RCC 7860 (cell line): Measurements from ENCODE around the gene PRPSAP2.
"Not testable (repeated sequence)": the region's sequence is repeated elsewhere in the genome, so short reads cannot be mapped to it uniquely, and the experiment has no call there.

Source experiments
- DNase-seq: peaks from one replicate; pipeline ENCODE4 v3.0.0-alpha.2; 2015; ENCODE audit warnings: low spot score
- FAIRE-seq: peaks from 2 replicates; lab custom pipeline; 2012; peaks lifted over from hg19 to GRCh38; lab: Jason Lieb, UNC

Gene PRPSAP2, protein sequence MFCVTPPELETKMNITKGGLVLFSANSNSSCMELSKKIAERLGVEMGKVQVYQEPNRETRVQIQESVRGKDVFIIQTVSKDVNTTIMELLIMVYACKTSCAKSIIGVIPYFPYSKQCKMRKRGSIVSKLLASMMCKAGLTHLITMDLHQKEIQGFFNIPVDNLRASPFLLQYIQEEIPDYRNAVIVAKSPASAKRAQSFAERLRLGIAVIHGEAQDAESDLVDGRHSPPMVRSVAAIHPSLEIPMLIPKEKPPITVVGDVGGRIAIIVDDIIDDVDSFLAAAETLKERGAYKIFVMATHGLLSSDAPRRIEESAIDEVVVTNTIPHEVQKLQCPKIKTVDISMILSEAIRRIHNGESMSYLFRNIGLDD

DNA sequence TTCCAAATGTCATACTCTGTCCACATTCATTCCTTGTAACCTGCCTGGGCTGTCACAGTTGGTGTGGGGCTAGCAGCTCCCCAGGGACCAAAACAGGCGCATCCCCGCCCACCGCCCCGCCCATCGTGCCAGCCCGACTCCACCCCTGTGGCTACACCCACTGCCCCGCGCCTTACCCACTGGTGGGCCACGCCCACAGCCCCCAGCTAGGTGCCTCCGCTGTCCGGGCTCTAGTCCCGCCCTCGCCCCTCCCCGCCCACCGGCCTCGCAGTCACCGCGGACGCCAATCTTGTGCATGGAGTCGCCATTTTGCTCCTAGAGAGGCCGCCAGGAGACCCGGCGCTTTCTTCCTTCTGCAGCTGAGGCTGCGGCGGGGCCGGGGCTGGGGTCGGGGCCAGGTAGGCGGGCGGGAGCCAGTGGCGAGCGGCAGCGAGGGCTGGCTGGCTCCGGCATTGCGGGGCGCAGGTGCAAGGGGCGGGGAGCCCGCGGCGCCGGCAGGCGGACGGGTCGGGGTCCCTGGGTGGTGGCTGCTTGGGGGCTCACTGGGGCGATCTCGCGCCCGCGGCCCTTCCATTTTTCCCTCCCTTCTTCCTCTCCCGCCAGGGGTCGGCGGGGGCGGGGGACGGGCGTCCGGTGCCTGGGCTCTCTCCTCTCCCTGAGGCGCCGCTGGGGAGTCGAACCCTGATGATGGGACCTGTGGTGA is at the start of gene PRPSAP2:
Gene PRPSAP2 (plus strand): TSS at position 268 of the 703 bp plus-strand sequence. CDS start 7,703 bp downstream, outside the sequence.
- FAIRE-seq = no peak

DNA sequence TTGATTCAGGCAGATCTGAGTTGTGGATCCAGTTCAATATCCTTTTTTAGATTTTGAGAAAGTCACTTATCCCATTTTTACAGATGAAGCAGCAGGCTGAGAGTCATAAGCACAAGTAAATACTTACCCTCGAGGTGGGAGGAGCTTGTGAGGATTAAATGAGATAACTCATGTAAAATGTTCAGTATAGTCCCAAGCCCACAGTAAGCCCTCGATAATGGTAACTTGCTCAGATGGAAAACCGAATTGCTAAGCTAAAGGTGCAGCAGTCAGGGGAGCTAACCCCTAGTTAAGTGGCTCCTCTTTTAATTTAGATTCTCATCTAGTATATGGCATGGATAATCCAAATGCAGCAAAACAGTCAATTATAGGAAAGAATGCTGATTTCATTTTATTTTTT is 42.0 kb upstream of the PRPSAP2 start:
- not testable (repeated sequence) for FAIRE-seq, DNase-seq

More for the DNA sequence above, at the start of gene PRPSAP2:
- DNase-seq = peak; percentile 73

DNA sequence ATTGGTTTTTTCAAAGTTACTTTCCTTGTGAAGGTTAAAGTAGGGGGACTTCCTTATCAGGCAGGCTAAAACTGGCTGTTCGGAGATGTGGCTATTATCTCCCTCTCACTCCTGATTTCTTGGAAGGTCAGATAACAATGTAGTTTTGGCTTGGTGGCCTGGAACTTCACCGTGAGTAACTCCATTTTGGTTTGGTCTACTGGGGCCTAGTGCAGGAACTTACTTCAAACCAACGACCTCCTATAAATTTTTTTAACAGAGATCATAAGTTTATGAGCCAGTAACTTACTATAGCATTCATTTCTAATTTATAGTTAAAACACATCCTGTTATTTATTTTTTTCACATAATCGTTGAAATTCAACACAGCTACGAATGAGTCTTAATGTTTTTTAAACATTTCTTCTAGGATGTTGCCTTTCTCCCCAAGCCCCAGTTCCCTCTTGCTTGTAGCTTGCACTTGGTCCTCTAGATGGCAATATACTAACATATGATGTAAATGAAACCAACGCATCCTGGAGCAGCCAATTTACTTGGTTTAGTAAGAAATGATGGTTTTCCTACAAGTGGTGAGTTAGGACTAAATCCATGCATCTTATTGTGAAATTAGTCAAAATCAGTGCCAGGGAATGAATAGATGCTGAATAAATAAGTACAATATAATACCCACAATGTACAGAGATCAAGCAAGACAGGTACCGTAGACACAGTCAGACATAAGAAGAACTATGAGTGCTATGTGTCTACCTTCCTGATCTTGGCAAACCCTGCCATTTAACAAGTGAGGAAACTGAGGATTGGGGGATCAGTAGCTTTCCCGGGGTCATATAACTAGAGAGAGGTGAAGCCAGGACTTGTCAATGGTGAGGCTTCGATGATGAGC is 41.2 kb upstream of the PRPSAP2 start:
- FAIRE-seq = peak; percentile 83

DNA sequence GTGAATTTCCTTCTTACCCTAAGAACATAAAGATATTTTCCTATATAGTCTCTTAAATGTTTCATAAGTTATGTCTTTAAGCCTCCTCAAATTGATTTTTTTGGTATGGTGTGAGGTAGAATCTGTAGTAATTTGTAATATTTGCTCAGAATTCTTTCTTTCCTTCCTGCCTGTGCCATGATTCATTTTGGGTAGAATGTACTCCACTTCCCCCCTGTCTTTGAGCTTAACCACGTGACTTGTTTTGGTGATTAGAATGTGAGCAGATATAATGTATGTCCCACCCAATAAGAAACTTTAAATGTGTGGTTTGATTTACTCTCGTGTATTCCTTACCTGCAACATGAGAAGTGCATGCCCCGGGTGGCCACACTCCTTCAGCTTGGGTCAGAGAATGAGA is 36.5 kb upstream of the PRPSAP2 start:
- FAIRE-seq, DNase-seq: not testable (repeated sequence)

More for the DNA sequence above, 41.2 kb upstream of the PRPSAP2 start:
- peak; percentile 42 for DNase-seq

DNA sequence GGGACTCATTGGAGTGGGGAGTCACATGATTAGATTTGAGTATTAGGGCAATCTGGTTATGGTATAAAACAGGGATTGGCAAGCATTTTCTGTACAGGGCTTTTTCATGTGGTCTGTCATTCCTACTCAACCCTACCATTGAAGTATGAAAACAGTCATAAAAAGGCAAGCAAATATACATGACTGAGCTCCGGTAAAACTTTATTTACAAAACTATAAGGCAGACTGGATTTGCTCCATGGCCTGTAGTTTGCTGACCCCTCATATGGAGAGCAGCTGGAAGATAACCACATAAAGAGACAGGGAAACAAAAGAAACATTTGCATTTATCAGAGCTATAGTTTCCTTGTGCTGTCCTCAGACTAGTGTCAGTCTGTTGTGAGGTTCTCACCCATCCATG is 30.3 kb upstream of the PRPSAP2 start:
- not testable (repeated sequence) for FAIRE-seq, DNase-seq

DNA sequence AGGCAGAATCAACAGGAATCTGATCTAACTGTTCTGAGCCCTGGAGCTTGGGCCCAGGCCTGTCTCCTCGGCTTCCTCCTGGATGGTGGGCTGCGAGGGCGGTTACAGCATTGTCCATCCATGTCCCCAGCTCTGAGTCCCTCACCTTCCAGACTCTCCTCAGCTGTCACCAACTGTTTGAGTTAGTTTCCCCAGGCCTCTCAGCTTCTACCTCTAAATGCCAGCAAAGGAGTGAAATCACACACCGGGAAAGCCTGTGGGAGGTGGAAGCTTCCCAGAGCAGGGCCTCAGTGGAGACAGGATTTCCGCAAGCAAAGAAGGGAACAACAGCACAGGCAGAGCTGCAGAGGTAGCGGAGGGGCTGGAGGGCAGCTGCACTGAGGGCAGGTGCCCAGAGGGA is 9.4 kb upstream of the PRPSAP2 start:
- DNase-seq = no peak
- FAIRE-seq = no peak

DNA sequence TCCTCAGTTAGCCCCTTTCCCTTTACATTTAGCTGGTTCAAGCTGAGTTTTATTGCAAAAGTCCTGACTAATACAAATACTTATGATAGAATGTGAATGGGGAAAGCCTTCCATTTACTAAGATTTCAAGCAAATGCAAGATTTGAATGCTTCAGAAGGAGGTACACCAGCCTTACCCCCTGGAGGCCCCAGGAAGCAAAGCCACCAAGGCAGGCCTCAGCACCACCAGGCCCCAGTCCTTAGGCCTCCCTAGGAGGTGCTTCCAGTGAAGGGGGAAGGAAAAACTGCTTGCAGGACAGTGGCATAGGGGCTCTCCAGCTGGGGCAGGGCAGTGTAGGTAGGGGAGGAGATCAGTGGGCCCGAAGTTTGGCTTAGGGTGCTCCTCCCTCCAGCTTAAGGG is 7.3 kb upstream of the PRPSAP2 start:
- no peak for DNase-seq
- FAIRE-seq = no peak

DNA sequence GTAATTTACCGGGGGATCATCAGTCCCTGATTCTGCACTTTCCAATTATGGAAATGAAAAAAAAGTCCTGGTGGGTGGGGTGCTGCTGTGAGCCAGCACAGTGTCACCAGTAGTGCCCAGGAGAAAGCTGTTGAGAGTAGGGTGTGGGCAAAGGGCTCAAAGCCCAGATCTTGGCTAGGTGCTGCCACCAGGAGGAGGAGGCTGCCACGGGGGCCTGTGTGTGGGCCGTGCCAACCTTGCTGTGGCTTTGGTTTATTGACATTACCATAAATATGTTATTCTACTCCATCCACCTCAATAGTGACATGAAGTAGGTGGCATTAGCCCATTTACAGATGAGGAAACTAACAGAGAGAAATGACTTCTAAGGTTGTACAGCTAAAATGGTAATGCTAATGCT is 6.7 kb upstream of the PRPSAP2 start:
- FAIRE-seq (no peak), DNase-seq (no peak)

DNA sequence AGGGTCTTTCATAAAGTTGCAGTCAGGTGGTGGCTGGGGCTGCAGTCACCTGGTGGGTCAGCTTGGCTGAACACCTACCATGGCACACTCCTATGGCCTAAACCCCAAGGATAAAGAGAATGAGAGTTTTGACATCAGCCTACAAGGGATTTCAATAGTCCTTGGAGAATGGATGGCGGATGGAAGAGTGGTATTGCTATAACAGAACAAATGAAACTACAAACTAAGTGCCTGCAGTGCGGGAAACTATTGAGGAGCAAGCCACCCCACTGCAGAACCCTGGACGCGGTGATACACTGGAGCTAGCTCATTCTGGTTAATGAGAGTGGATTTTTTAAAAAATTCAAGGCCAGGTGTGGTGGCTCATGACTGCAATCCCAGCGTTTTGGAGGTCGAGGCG is 3.0 kb upstream of the PRPSAP2 start:
- no peak for FAIRE-seq
- no peak for DNase-seq

DNA sequence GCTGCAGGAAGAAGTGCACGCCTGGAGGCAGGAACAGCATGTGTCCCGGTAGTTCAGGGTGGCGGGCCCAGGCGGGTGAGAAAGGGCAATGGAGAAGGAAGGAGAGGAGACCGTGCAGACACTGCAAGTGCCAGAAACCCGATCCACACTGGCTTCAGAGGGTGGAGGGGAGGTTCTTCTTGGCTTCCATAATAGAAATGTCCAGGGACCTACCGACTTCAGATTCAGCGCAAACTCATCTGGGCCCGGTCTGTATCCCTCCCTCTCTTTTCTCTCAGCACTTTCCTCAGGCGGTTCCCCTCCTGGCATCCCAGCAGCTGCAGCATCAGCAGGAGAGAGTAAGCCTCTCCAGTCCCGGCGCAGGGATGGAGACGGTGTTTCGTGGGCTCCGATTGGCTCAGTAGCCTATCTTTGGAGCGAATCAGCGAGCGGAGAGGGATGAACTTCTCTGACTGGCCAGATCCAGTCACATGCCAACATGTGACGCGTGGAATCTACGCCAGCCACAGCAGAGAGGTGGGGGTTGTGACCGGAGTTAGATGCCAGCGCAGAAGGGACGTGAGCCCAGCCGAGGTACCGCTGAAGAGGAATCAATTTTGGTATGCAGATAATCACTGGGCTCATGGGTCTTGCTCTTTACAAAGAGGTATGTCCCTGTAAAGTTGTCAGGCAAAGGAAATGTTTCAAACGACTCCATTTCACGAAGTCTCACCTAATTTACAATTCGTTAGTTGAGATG is 1.9 kb upstream of the PRPSAP2 start:
- FAIRE-seq (peak; percentile 85), DNase-seq (peak; percentile 83)

DNA sequence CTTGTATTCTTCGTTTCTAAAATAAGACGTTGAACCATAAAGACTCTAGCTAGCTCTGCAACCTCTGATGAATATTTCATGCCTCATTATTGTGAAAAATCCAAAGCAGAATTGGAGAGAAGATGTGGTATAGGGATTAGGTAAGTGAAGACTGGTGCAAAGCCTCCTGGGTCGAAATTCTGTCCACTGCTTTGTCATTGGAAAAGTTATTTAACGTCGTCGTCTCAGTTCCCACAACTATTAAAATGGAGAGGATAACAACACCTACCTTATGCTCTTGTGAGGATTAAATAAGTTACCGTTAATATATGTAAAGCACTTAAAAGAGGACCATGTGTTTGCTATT is 1.4 kb upstream of the PRPSAP2 start:
- no peak for DNase-seq
- no peak for FAIRE-seq

DNA sequence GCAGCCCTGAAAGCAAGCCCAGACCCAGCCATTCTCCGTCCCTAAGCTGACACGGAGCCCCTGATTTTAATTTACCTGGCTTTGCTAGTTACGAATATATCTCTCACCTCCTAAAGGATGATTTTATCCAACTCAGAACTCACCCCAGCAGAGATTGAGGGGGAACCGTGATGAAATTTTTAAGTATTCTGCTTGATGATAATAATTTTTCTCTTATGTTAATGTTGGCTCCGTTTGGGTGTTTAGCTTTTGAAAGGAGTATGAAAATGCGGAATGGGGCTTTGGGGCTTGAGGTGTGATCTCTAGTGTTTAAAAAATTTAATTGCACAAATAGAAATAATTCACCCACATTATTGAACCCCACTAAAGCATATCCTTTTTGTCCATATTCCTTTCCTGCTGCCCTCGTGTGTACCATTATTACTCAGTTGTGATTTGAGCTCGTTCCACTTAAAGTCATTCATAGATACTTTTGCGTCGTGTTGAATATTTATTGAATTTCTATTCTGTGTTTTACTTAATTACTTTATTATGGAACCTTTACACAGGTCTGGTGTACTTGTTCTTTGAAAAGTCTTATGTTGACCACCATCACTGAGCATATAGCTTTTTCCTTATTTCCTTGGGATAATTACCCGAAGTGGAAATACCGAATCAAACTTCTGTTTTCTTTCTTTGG is 775 bp downstream of the PRPSAP2 start:
- FAIRE-seq (no peak), DNase-seq (no peak)

DNA sequence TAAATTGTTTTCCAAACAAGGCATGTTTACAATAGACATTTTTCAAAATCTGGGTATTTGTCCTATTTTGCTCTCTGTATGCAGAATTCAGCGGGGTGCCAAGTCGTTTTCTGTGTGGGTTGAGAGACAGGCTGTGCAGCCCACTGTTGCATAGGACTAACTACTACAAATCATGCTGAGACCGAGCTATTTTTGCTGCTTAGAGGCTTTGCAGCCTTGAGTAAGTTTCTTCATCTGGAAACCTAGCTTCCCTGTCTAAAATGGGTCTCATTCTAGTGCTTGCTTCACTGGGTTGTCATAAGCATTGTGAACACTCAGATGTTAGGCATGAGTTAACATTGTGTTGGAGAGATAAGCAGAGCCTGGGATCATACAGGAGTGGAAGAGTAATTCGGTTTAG is 1.3 kb downstream of the PRPSAP2 start:
- DNase-seq (peak; percentile 50), FAIRE-seq (peak; percentile 60)

DNA sequence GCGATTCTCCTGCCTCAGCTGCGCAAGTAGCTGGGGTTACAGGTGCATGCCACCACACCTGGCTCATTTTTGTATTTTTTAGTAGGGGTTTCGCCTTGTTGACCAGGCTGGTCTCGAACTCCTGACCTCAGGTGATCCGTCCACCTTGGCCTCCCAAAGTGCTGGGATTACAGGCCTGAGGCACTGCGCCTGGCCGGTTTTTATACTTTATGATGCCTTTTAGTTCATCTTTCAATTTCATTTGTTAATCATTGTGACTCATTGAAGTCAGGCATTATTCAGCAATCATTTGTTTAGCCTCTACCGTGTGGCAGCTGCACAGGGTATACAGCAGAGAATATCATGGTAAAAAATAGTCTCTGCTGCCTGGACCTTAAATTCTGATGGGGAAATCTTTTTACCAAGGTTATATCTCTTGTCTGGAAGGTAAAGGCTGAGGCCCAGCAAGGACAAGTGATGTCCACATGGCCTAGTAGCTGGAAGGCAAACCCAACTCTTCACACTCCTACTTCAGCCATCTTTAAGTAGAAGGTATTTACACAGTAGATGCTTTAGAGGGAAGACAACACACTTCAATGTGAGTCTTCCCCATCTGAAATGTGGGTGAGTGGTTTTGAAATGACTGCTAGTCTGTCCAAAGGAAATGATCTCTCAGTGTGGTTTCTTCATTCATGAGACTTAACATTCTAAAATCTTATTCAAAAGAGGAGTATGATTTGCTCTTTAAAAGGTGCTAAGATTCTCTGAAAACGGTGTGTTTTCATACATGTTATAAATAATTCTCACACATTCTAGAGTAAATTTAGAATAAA is 2.4 kb downstream of the PRPSAP2 start:
- DNase-seq (no peak), FAIRE-seq (no peak)

DNA sequence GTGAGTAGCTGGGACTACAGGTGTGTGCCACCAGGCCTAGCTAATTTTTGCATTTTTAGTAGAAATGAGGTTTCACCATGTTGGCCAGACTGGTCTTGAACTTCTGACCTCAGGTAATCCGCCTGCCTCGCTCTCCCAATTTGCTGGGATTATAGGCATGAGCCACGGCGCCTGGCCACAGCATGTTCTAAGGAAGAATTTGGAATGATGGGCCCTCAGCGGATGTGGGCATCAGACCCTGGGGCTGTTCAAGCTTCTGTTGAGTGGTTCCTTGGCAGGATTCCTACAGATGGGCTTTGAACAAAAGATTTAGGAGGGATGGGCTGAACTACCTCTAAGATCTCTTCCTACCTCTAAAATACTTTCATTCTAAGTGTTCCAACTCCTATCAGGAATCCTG is 4.1 kb downstream of the PRPSAP2 start:
- DNase-seq (no peak), FAIRE-seq (no peak)

DNA sequence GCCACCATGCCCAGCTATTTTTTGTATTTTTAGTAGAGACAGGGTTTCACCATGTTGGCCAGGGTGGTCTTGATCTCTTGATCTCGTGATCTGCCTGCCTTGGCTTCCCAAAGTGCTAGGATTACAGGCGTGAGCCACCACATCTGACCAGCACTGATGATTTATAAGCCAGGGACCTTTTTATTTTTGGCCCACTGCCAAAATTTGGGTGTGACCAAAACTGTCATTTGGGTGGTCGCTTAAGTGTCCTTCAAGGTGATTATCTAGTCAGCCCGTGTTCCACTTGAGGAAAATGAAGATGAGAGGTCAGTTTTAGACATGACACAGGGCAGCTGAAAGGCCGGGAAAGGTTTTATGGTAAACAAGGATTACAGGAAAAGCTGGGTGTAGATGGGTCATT is 7.1 kb downstream of the PRPSAP2 start:
- FAIRE-seq, DNase-seq: not testable (repeated sequence)

DNA sequence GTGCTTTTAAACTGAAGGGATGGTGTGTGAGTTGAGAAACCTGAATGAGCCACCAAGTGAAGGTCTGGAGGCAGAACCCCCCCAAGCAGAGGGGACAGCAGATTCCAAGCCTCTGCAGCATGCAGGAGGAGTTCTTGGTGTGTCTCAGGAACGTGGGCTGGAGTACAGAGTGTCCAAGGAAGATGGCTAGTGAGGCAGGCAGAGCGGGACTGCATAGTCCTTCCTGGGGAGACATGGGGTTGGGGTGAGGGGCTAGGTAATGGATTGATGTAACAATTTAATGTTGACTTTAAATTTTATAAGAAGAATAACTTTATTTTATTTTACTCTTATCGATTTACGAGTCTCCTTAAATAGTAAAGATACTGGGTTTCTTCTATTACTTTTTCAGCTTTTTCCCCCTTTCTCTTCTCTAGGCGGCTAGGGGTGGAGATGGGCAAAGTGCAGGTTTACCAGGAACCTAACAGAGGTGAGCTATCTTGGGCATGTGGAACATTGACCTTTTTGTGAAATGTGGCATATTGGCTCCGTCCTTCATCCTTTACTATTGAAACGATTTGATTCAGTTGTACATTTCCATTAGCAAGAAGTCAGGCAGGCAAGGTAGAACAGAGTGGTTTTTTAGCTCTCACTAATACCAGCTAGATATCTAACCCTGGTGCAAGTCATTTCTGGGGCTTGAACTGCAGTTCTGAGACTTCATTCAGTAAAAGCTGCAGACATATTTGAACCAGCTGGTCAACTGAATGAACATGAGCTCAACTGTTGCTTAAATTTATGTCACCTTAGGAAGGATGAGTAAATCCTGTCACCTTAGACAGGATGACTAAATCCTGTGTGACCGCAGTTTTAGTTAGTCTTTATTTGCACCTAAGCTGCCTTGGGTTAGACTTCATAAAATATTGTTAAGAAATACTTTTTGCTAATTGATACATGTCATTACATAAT is 9.2 kb downstream of the PRPSAP2 start:
- FAIRE-seq = no peak
- DNase-seq = no peak

DNA sequence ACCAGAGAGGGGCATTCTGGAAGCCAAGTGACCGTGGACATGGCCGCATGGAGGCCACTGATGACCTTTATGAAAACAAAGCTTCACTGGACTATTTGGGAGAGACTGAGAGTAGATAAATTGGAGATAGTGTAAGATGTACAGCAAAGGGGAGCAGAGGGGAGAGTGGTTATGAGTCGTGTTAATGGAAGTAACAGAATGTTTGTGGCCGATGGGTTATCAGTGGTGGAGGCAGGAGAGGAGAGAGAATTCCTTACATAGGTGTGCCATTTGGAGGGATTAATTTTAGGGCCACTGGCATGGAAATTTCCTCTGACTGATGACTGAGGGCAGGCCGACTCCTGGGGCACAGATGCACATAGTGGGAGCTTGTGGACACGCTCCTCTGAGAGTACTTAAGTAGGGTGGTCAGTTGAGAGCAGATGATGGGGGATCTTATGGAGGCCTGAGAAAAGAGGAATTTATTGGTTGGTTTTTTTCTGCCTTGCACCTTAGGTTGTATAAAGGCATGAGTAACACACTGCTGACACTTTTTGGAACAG is 19.2 kb downstream of the PRPSAP2 start:
- peak; percentile 62 for DNase-seq
- peak; percentile 84 for FAIRE-seq
